ENCODE data around the gene TYW1B.
"Not testable (repeated sequence)": the region's sequence is repeated elsewhere in the genome, so short reads cannot be mapped to it uniquely, and the experiment has no call there.

TYW1B gene

GRCh38 chr7:72827839-72828591 is at the start of gene TYW1B:
TSS of gene TYW1B (minus strand) at chr7:72828200. CDS start at chr7:72828075, 125 bp downstream.
- DNase-seq = peak; percentile 96 to 98

GRCh38 chr7:72867591-72867990 is 39.6 kb upstream of the TYW1B start:
- not testable (repeated sequence) for DNase-seq

- DNase-seq = not testable (repeated sequence)
These were observed 30.9 kb upstream of the TYW1B start for GRCh38 chr7:72858846-72859400.

- DNase-seq = not testable (repeated sequence)
These were observed 29.9 kb upstream of the TYW1B start for GRCh38 chr7:72857925-72858324.

- not testable (repeated sequence) for DNase-seq
These were observed 27.3 kb upstream of the TYW1B start for GRCh38 chr7:72855261-72855660.

- DNase-seq = not testable (repeated sequence)
These were observed 24.9 kb upstream of the TYW1B start for GRCh38 chr7:72852937-72853336.

- DNase-seq = not testable (repeated sequence)
These were observed 22.7 kb upstream of the TYW1B start for GRCh38 chr7:72850746-72851145.

GRCh38 chr7:72844146-72844545 is 16.1 kb upstream of the TYW1B start:
- not testable (repeated sequence) for DNase-seq

GRCh38 chr7:72843166-72843565 is 15.2 kb upstream of the TYW1B start:
- not testable (repeated sequence) for DNase-seq

- DNase-seq = not testable (repeated sequence)
These were observed 13.0 kb upstream of the TYW1B start for GRCh38 chr7:72840966-72841511.

GRCh38 chr7:72838315-72838714 is 10.3 kb upstream of the TYW1B start:
- not testable (repeated sequence) for DNase-seq

- DNase-seq = not testable (repeated sequence)
These were observed 9.3 kb upstream of the TYW1B start for GRCh38 chr7:72837291-72837690.

- DNase-seq = not testable (repeated sequence)
These were observed 2.6 kb upstream of the TYW1B start for GRCh38 chr7:72830567-72830966.

- not testable (repeated sequence) for DNase-seq
These were observed 1.8 kb upstream of the TYW1B start for GRCh38 chr7:72829687-72830354.

GRCh38 chr7:72829291-72829686 is 1.3 kb upstream of the TYW1B start:
- peak; percentile 94 to 100 for DNase-seq

- DNase-seq = not testable (repeated sequence)
These were observed 4.0 kb downstream of the TYW1B start for GRCh38 chr7:72823765-72824732.

- DNase-seq = not testable (repeated sequence)
These were observed 5.5 kb downstream of the TYW1B start for GRCh38 chr7:72822497-72822896.

- not testable (repeated sequence) for DNase-seq
These were observed 9.2 kb downstream of the TYW1B start for GRCh38 chr7:72818663-72819361.

- DNase-seq = not testable (repeated sequence)
These were observed 10.3 kb downstream of the TYW1B start for GRCh38 chr7:72817661-72818060.

GRCh38 chr7:72816370-72817157 is 11.4 kb downstream of the TYW1B start:
- DNase-seq = not testable (repeated sequence)

- not testable (repeated sequence) for DNase-seq
These were observed 17.6 kb downstream of the TYW1B start for GRCh38 chr7:72810437-72810836.
